Breast epithelium (tissue), 4 donors: ENCODE data around the gene PLCB4. TPM values are rescaled to one million over a fixed set of nuclear protein-coding genes. Genes with fewer than 3 reads are reported as not detected.
"Not testable (repeated sequence)": the region's sequence is repeated elsewhere in the genome, so short reads cannot be mapped to it uniquely, and the experiment has no call there.

Experiments
- DNase-seq, 2 donors: peaks; one replicate each; pipeline ENCODE4 v3.0.0-alpha.2; 2019; ENCODE audit warnings: low spot score in 2 of 2
- H3K27ac ChIP-seq, 2 donors: fragments of 200-600 bp; sonication (generic) in 1 of 2; one replicate each; pipeline ENCODE4 v1.5.1; 2016 to 2019; ENCODE audit warnings: mild to moderate bottlenecking in 1 of 2
- H3K27me3 ChIP-seq, 2 donors: fragments of 200-600 bp; sonication (generic) in 1 of 2; one replicate each; pipeline versions ENCODE4 v1.5.1 to v1.6.0; 2017 to 2019; ENCODE audit warnings: control low read depth in 1 of 2, mild to moderate bottlenecking in 1 of 2
- H3K36me3 ChIP-seq: fragments of 200-600 bp; one replicate; pipeline ENCODE4 v1.5.1; 2019
- H3K4me1 ChIP-seq, 2 donors: fragments of 200-600 bp; sonication (generic); one replicate each; pipeline ENCODE4 v1.5.1; 2016 to 2019; ENCODE audit warnings: control low read depth in 1 of 2
- H3K4me3 ChIP-seq, 3 donors: fragments of 200-600 bp; sonication (generic); 1 replicate in 2 of 3; 2 replicates in 1 of 3; pipeline ENCODE4 v1.5.1; 2016 to 2019; ENCODE audit warnings: mild to moderate bottlenecking in 3 of 3, moderate library complexity in 2 of 3
- H3K9me3 ChIP-seq, 2 donors: fragments of 200-600 bp; sonication (generic) in 1 of 2; one replicate each; pipeline ENCODE4 v1.5.1; 2016 to 2019; ENCODE audit warnings: control low read depth in 1 of 2
- POLR2A ChIP-seq: fragments of 450-650 bp; IDR thresholded peaks from one replicate; pipeline ENCODE4 v1.6.1; 2016; ENCODE audit warnings: antibody characterized with exemption, mild to moderate bottlenecking, moderate library complexity
- POLR2AphosphoS5 ChIP-seq, 3 donors: sonication (generic); formaldehyde crosslinking; IDR thresholded peaks; one replicate each; pipeline ENCODE4 v1.6.1; 2017; ENCODE audit warnings: antibody characterized with exemption in 3 of 3
- intact Hi-C: fragments of 100-400 bp; cut with DNase I; formaldehyde crosslinking; loops from one replicate; pipeline ENCODE4 v1.15.1; 2023; ENCODE audit warnings: low total_unique reads
- total RNA-seq, 3 donors: library from RNA; depleted of rRNA; stranded (reverse); fragments of >200 nt; gene quantifications; one replicate each; pipeline ENCODE4 v1.1.0, GENCODE V29; 2016
- TF ChIP-seq, protein P1 (sequence below), 3 donors: fragments of 450-650 bp; IDR thresholded peaks; one replicate each; pipeline ENCODE4 v1.5.1; 2016 to 2017; ENCODE audit warnings: antibody characterized with exemption in 3 of 3, mild to moderate bottlenecking in 3 of 3, moderate library complexity in 3 of 3

The PLCB4 gene
- total RNA-seq, 3 donors from 2014 or later: 9.4 to 17.7 (median 13.0) TPM

DNA sequence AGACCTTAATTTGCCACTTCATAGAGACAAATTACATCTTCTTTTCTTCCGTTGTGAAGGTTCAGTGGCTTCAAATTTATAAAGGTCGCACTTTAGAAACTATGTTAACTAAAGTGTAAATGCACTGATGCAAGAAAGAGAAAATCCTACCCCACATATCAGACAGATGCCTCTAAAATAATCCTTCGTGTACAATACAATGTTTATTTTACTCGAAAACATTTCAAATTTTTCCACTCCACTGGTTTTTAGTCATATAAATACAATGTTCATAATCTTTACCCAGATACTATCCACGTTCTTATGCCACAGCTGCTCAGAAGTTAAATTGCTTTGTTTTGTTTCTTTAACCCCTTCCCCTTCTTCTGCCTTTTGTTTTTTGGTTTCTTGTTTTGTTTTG is 305.2 kb downstream of the PLCB4 start:
- TF ChIP-seq POLR2A: no peak
- no peak for TF ChIP-seq POLR2AphosphoS5 (IDR thresholded peaks at IDR 0.05)
- TF ChIP-seq, protein P1, sequence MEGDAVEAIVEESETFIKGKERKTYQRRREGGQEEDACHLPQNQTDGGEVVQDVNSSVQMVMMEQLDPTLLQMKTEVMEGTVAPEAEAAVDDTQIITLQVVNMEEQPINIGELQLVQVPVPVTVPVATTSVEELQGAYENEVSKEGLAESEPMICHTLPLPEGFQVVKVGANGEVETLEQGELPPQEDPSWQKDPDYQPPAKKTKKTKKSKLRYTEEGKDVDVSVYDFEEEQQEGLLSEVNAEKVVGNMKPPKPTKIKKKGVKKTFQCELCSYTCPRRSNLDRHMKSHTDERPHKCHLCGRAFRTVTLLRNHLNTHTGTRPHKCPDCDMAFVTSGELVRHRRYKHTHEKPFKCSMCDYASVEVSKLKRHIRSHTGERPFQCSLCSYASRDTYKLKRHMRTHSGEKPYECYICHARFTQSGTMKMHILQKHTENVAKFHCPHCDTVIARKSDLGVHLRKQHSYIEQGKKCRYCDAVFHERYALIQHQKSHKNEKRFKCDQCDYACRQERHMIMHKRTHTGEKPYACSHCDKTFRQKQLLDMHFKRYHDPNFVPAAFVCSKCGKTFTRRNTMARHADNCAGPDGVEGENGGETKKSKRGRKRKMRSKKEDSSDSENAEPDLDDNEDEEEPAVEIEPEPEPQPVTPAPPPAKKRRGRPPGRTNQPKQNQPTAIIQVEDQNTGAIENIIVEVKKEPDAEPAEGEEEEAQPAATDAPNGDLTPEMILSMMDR (IDR thresholded peaks at IDR 0.05): no peak
- intact Hi-C loops: no loop called here
- H3K4me3 ChIP-seq: no peak overlapping the region
- H3K36me3 ChIP-seq: no peaks in the 10 kb centered on the region
- no peak overlapping the region for H3K27ac ChIP-seq
- DNase-seq: no peak
- no peaks in the 10 kb centered on the region for H3K4me1 ChIP-seq
- H3K9me3 ChIP-seq: no peaks in the 10 kb centered on the region
- no peaks in the 10 kb centered on the region for H3K27me3 ChIP-seq

DNA sequence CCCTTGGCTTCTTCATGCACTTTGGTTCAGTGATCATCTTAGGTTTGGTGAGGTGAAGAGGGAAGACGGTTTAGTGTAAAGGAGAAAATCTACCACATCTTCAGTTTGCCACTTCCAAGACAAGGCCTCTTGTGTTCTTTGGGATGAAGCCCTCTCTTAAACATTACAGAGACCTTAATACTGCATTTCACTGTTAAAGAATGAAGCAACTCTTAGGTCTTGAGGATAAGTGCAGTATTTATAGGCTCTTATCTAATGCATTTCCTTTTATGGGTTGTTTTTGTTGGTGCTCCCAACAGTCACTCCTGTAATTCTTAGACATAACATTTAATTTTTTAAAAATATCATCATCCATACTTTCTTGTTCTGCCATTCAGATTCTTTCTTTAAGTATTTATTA is 305.6 kb downstream of the PLCB4 start:
- Histone ChIP-seq H3K27ac (no peak overlapping the region), H3K27me3 (no peaks in the 10 kb centered on the region), H3K4me1 (no peaks in the 10 kb centered on the region), H3K4me3 (no peak overlapping the region), H3K9me3 (no peaks in the 10 kb centered on the region), H3K36me3 (no peaks in the 10 kb centered on the region)
- TF ChIP-seq POLR2A (no peak), POLR2AphosphoS5 (IDR thresholded peaks at IDR 0.05) (no peak)
- TF ChIP-seq, protein P1 (IDR thresholded peaks at IDR 0.05): no peak
- intact Hi-C loops: no loop called here
- DNase-seq: no peak

DNA sequence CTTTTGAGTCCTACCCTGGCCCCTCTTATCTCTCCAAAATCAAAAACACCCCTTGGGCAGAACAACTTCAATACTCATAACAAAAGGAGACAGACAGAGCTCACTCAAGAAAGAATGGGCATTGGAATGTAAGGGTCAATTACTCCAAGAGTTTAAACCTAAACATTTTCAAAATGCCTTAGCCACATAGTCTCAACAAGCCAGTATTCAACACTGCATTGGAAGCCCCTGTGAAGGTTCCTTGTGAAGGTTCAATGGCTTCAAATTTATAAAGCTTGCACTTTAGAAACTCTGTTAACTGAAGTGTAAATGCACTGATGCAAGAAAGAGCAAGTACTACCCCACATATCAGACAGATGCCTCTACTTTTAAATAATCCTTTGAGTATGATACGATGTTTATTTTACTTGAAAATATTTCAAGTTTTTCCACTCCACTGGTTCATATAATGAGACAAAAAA is 306.4 kb downstream of the PLCB4 start:
- Histone ChIP-seq H3K9me3 (no peaks in the 10 kb centered on the region), H3K4me1 (no peaks in the 10 kb centered on the region), H3K4me3 (no peak overlapping the region), H3K27ac (no peak overlapping the region), H3K27me3 (no peaks in the 10 kb centered on the region), H3K36me3 (no peaks in the 10 kb centered on the region)
- TF ChIP-seq, protein P1 (IDR thresholded peaks at IDR 0.05): no peak
- TF ChIP-seq POLR2A: no peak
- no peak for DNase-seq
- intact Hi-C loops: no loop called here

DNA sequence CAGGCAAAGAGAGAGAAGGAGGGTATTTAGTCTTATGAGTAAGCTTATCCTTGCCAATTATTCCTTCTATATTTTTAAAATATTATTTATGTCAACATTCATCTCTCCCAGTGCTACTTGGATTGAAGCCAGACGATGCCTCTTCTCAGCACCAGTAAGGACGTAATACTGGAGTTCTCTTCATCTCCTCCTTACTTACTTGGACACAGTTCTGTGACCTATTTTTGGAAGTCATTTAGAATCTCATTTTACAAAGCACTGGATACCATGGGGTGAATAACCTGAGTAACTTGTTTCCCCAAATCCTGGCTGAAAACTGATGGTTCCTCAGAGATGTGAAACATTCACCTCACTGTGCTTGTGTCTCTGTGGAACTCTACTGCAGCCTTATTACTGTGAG is 308.1 kb downstream of the PLCB4 start:
- DNase-seq: no peak
- H3K4me3 ChIP-seq: no peak overlapping the region
- H3K9me3 ChIP-seq: no peaks in the 10 kb centered on the region
- H3K27ac ChIP-seq: no peak overlapping the region
- no peaks in the 10 kb centered on the region for H3K4me1 ChIP-seq
- intact Hi-C loops: no loop called here
- H3K36me3 ChIP-seq: no peaks in the 10 kb centered on the region
- no peaks in the 10 kb centered on the region for H3K27me3 ChIP-seq
- TF ChIP-seq POLR2A (no peak), POLR2AphosphoS5 (IDR thresholded peaks at IDR 0.05) (no peak)
- TF ChIP-seq, protein P1 (IDR thresholded peaks at IDR 0.05): no peak

DNA sequence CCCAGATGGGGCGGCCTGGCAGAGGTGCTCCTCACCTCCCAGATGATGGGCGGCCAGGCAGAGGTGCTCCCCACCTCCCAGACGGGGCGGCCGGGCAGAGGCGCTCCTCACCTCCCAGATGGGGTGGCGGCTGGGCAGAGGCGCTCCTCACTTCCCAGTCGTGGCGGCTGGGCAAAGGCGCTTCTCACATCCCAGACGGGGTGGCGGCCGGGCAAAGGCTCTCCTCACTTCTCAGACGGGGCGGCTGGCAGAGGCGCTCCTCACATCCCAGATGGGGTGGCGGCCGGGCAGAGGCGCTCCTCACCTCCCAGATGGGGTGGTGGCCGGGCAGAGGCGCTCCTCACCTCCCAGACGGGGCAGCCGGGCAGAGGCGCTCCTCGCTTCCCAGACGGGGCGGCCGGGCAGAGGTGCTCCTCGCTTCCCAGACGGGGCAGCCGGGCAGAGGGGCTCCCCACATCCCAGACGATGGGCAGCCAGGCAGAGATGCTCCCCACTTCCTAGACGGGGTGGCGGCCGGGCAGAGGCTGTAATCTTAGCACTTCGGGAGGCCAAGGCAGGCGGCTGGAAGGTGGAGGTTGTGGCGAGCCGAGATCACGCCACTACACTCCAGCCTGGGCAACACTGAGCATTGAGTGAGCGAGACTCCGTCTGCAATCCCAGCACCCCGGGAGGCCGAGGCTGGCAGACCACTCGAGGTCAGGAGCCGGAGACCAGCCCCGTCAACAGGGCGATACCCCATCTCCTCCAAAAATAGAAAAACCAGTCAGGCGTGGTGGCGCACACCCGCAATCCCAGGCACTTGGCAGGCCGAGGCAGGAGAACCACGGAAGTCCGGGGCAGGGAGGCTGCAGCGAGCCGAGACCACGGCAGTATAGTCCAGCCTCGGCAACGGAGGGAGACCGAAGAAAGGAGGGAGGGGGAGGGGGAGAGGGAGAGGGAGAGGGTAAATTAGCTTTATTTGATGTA is 316.7 kb downstream of the PLCB4 start:
- H3K27me3 ChIP-seq, H3K36me3 ChIP-seq, intact Hi-C loops, H3K4me3 ChIP-seq, DNase-seq, H3K4me1 ChIP-seq, H3K27ac ChIP-seq, H3K9me3 ChIP-seq: not testable (repeated sequence)
